CD4-positive, alpha-beta T cell treated with Interleukin-17A for 1 hour (primary cell): ENCODE results near the gene RNPEPL1.
"Not testable (repeated sequence)": the region's sequence is repeated elsewhere in the genome, so short reads cannot be mapped to it uniquely, and the experiment has no call there.

Source experiments
- DNase-seq: peaks from one replicate; pipeline ENCODE4 v3.0.0-alpha.2; 2020

Gene RNPEPL1

DNA sequence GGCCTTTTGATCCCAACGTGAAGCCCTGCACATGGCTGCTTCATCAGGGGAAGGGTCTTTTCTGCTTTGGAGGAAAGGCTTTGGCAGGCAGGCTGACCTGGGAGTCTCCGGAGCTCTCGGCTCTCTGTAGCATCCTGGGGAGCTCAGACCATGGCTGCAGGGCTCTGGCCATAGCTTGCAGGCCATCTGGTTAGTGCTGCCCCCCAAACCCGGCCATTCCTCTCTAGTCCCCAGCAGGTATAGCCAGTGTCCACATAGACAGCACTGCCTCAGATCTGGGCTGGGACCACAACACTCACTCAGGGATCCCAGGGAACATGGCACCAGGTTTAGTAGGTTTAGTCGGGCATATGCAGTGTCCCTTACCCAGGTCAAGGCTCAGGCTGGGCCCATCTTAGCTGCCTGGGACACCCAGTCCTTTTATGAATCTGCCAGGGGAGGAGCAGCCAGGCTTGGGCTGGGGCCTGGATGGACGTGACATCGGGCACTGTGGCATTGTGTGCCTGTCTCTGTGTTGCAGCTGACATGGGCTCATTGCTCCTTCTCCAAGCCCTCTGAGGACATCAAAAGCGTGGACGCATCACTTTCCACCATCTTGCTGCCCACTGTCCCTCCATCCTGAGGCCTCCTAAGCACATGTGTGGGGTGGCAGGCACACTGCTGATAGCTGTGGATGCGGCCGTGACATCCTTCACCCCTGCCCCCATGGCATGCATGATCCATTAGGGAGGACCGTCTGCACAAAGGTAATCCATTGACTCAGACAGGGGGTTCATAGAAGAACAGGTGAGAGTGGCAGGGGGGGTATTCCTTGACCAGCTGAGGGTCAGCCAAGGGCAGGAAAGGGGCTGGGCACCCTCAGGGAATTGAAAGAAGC is 37.8 kb downstream of the RNPEPL1 start:
- DNase-seq: no peak

DNA sequence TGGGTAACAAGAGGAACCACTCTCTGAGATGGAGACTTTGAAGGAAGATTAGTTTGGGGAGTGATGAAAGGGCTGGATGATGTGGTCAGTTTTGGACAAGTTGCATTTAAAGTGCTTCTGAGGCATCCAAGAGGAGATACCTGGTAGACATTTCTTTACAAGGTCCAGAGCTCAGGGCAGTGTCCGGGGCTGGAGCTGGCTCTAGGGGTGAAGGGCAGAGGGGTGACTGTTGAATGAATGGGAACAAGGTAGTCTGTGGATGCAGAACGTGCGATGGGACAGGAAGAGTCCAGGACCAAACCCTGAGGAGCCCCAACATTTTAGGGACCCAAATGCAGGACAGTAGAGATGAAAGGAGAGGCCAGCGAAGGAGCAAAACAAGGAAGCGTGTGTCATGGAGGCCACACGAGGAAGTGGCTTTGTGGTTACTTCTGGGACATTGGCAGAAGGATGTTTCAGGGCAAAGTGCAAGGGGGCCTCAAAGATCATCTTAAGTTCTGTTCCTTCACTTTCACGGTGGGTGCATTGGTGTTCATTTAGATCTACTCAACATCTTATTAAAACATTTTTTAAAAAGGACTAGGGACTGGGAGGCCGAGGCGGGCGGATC is 43.4 kb downstream of the RNPEPL1 start:
- peak; percentile 12 for DNase-seq

DNA sequence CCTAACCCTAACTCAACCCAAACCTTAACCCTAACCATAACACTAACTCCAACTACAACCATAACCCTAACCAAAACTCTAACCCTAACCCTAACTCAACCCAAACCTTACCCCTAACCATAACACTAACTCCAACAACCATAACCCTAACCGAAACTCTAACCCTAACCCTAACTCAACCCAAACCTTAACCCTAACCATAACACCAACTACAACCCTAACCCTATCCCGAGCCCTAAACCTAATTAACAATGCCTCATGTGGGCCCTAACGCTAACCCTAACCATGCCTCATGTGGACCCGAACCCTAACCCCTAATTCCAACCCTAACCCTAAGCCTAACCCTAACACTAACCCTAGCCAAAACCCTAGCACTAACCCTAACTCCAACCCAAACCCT is 45.5 kb downstream of the RNPEPL1 start:
- DNase-seq: no peak

GRCh38 chr2:240614391-240614790 is 46.1 kb downstream of the RNPEPL1 start:
- no peak for DNase-seq

GRCh38 chr2:240615396-240615795 is 47.1 kb downstream of the RNPEPL1 start:
- no peak for DNase-seq

DNA sequence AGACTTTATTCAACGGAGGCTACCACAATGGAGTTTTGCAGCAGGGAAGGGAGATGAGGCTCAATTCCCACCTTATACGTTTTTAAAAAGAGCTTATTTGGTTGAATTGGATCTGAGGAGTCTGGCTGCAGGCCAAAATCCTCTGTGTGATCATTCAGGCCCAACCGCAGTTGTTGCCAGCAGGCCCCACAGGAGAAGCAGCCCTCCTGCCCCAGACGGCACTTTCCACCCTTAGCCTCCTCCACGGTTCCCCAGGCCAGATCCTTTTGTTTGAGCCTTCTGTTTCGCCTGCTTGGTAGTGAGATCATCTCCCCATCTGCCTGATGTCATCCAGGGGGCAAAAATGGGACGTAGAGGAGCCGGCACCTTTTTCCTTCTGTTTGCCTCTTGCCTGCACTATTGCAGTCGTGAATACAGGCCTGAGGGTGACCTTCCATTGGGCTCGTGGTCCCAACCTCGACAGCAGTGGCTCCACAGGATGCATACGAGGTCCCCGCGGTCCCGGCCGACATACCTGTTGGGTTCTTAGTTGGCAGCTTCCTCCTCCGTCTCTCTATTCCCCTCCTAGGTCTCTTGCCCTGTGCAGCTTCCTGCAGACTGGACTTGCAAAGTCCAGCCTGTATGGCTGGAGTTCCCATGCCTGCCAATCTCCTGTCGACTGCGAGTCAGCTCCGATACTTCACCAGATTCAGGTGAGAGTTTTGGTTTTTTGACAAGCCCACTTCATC is 47.7 kb downstream of the RNPEPL1 start:
- no peak for DNase-seq

GRCh38 chr2:240616860-240617666 is 48.8 kb downstream of the RNPEPL1 start:
- DNase-seq: not testable (repeated sequence)

- DNase-seq: no peak
Measured at GRCh38 chr2:240618776-240619175, 50.5 kb downstream of the RNPEPL1 start.

DNA sequence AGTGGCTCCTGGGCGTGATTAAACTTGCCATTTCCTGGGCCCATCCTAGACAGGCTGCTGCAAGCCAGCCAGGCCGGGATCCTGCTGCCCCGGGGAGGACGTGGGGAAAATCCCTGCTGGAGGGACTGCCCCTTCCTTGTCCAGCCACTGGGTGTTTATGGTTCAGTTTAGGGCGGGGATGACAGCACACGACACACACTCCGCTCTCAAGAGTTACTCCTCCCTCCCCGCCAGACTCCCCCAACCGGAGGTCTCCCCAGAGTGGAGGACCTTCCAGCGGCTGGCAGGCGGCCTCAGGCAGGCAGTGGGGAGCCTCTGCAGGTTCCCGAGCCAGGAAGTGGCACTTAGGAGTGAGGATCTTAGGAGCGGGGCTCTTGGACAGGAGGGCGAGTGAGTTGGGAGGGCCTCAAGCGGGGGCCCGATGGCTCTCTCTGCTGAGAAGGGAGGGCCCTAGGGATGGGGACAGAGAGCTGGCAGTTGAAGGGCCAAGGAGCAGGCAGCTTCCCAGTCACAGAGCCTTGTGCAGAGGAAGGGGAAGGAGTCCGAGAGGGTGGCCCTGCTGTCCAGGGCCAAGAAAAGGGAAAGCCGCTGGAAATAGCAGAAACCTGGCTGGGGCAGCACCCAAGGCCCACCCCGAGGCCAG is 51.3 kb downstream of the RNPEPL1 start:
- no peak for DNase-seq

- no peak for DNase-seq
Measured at GRCh38 chr2:240620149-240620731, 52.0 kb downstream of the RNPEPL1 start.

DNA sequence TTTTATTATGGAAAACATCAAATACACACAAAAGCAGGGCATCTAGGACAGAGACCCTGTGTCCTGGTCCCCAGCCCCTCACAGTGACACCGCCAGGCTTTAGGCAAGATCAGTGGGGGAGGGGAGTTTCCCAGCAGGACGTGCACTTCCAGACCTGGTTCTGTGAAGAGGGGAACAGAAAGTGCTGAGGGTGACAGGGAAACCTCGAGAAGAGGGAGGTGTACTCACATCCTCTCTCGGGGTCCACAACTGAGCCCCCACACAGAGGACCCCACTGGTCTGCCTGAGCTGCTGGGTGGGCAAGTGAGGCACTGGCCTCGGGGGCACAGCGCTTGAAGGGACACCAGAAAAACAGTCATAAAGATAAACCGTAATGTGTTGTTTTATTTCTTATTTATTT is 52.6 kb downstream of the RNPEPL1 start:
- peak; percentile 19 for DNase-seq

DNA sequence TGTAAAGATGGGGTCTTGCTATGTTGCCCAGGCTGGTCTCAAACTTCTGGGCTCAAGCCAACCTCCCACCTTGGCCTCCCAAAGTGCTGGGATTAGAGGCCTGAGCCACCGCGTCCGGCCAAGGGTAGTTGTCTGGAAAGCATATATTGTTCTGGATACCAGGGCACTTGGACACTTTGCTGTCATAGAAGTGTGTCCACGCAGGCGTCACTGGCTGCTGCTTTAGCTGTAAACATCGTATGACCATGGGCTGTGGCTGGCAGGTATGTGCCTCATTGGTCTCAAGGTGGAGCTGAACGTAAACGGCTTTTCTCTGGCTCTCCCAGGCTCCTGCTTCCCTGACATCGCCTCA is 53.8 kb downstream of the RNPEPL1 start:
- no peak for DNase-seq

DNA sequence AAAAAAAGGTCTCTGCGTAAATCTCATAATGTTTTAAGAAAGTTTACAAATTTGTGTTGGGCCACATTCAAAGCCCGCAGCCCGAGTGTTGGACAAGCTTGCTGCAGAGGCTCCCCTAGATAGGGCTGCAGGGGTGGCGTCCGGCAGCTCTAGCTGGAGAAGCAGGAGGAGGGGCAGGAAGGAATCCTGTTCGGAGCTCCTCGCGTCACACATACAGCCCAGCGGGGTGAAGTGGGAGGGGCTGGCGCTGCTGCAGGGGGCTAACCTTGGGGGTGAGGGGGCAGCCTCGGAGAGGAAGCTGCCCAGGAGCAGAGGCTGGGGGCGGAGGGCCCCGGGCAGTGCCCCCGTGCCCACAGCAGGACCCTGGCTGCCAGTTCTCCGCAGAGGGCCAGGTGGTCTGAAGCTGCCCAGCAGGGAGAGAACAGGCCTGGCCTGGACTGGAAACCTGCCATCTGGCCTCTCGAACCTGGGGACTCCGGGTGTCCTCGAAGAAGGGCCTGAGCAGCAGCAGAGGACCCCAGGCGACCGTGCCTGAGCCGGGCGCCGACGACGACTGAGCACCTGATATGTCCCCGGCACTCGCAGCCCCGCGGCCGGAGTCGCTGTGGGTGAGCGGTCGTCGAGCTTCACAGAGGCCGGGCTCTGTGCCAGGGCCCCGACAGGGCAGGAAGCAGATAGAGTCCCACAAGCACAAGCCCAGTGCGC is 54.4 kb downstream of the RNPEPL1 start:
- peak; percentile 59 for DNase-seq

DNA sequence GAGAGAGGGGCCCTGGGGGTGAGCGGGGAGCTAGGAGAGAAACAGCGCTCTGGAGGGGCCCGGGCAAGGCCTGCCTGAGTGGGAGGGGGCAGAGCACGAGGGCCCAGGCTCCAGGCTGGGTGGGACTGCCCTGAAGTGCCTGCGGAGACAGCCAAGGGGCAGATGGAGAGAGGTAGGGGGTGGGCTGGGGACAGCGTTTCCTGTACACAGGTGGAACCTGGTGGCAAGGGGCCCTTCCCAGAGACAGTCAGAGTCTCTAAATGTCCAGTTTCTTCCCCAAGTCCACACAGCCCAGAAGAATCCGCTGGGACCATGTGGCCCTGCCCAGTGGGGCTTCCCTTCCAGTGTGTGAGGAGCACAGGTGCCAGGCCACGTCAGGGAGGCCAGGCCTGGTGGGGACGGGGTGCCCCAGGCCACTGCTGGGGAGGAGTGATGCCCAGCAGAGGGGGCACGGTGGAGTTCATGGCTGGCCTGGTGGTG is 55.3 kb downstream of the RNPEPL1 start:
- DNase-seq: no peak

DNA sequence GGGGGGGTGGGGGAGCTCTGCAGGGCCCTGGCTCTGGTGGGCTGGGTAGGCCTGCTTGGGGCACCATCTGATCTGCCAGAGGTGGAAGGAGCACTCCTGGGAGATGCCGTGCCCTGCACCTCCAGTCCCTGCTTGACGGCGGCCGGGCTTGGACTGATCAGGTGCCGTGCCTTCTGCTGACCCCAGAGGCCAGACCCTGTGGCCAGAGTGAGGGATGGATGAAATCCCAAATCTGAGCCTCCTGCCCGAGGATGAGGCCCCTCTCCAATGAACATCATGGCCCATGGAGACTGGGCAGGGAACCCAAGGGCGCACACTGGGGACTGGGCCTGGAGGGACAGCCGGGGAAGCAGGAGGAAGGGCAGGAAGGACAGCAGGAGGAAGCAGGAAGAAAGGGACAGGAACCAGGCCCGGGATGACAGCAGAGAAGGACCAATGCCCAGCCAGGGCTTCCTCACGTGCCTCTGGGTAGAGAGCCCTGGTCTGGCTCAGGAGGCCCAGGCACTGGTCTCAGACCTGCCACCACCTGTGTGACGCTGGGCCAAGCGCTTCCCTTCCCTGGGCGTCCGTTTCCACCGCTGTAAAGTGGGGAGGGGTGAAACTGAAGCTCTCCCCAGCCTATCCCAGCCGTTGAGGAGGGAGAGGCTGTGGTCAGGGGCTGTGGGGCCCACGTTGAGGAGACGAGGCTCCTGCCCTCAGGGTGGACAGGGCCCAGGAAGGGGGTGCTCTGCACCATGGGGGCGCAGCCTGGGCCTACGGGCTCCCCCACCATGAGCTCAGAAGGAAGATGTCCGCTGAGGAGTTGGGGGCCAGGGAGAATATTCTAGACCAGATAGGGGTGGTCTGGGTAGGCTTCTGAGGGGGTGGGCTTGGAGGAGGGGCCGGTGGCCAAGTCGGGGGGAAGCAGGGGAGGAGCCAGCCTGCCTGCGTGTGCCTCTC is 56.0 kb downstream of the RNPEPL1 start:
- DNase-seq: no peak

GRCh38 chr2:240624950-240625621 is 56.8 kb downstream of the RNPEPL1 start, which contains the start of gene GPR35:
Gene GPR35, plus strand, starts transcription at chr2:240625480. Its CDS starts 4,473 bp downstream, at chr2:240629953.
- peak; percentile 90 for DNase-seq

DNA sequence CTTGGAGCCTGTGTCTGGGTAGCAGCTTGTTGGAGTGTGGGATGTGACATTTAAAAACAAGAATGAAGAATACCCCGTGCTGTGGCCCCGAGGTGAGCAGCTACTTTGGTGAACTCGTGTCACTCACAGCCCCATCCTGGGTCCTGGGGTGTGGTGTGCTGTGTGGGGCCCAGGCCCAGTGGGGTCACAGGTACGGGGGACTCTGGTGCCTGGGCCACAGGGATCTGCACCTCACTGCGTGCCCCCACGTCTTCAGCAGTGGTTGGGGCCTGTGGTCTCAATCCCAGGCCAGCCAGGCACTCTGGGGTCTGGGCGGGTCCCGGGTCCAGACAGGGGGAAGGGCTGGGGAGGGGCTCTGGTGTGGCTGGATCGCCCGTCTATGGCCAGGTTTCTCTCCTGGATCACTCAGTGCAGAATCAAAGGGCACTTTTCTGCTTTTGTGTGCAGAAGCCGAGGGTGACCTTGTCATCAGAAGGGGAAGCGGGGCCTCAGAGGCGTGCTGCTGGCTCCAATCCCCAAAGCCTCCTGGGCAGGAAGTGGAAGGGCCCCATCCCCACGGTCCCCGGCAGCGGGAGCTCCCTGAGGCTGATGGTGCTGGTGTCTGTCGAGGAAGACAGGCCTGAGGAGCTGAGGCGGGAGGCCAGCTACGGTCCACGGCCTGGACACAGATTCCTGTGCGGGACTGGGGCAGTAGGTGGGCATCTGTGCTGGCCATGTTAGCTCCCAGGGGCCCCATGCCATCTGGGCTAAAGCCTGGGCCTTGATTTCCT is 58.4 kb downstream of the RNPEPL1 start:
- peak; percentile 32 for DNase-seq

DNA sequence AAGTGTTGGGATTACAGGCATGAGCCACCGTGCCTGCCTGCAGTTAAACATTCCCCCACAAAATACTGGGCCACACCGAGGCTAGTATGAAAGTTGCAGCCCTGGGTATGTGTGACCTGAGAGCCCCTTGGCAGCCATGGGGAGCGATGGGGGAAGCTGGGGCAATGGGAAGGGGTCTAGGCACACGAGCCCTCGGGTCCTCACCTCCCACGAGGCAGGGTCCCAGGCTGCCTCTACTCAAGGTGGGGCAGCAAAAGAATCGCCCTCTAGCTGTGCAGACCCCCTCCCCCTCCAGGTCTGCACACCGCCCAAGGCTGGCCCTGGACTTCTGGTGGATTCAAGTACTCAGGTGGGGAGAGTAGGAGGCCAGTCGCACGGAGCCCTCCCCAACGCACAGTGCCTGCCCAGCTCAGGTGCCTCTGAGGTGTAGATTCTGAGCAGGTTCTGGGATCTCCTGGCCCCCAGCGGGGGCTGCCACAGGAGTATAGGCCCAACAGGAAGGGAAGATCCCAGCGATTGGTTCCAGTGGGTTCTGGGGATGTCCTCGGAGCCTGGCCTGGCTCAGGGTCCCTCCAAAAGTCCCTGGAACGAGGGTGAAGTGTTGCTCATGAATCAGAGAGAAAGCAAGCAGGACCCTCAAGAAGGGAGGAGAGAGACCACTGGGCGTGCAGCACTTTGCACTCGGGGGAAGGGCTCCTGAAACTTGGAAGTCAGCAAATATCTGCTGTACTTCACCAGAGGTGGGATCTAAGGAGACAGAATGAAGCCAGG is 59.6 kb downstream of the RNPEPL1 start:
- DNase-seq: no peak
